ENCODE results near the gene RNF166. TPM values are rescaled to one million over a fixed set of nuclear protein-coding genes. Genes with fewer than 3 reads are reported as not detected.

Gene RNF166
- total RNA-seq, 1 experiment from 2014 or later, result 19.8 TPM

DNA sequence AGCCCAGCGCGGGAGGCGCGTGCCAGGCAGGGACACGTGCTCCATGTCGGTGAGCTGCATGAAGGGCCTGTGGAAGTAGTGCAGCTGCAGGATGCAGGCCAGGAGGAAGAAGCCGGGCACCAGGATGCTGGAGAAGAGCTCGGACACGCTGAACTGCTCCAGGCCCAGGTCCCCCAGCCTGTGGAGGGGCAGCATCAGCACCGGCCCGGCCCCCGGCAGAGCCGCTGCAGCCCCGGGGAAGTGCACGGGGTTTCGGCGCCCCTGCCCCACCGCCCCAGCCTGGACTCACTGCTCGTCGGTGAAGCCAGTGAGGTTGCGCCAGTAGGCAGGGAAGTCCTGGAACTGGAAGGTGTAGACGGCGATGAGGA lies 28.1 kb upstream of the RNF166 start:
- ChIA-PET CTCF (interaction anchor here (0.5 kb wide), 1 partner anchor 175 kb away, joined by 11 read pairs; no protein-coding TSS in a partner anchor), POLR2A (no interaction called here)
- Histone ChIP-seq H3K27me3 (ENCODE audit: control insufficient read depth, insufficient read depth, low read length) (no peaks in the 10 kb centered on the region), H3K36me3 (ENCODE audit: control insufficient read depth, insufficient read depth, low read length) (no peaks in the 10 kb centered on the region; the same call in 1 of the 2 replicates), H3K9me3 (ENCODE audit: control insufficient read depth, insufficient read depth, low read depth, low read length) (no peaks in the 10 kb centered on the region), H3K27ac (ENCODE audit: low read length) (no peak overlapping the region), H3K4me3 (ENCODE audit: low read depth in 2 of 2, low read length in 2 of 2) (no peak overlapping the region), H3K4me1 (ENCODE audit: control insufficient read depth, insufficient read depth, low read length) (no peaks in the 10 kb centered on the region; the same call in 1 of the 2 replicates)
- BruUV-seq (replicated peaks), result no TSS peak
- no peak for DNase-seq (ENCODE audit: low read depth, low spot score)
- in situ Hi-C loops (cut with HindIII; ENCODE audit: low pct_unique_long_range_greater_than_20kb, low sequenced_read_pairs) (no loop called here), intact Hi-C loops (cut with micrococcal nuclease; ENCODE audit: unreplicated experiment) (loop anchor here (10.0 kb wide), 1 partner anchor 50 kb away; the partner anchor contains the start of gene PIEZO1)
- TF ChIP-seq, protein P1, sequence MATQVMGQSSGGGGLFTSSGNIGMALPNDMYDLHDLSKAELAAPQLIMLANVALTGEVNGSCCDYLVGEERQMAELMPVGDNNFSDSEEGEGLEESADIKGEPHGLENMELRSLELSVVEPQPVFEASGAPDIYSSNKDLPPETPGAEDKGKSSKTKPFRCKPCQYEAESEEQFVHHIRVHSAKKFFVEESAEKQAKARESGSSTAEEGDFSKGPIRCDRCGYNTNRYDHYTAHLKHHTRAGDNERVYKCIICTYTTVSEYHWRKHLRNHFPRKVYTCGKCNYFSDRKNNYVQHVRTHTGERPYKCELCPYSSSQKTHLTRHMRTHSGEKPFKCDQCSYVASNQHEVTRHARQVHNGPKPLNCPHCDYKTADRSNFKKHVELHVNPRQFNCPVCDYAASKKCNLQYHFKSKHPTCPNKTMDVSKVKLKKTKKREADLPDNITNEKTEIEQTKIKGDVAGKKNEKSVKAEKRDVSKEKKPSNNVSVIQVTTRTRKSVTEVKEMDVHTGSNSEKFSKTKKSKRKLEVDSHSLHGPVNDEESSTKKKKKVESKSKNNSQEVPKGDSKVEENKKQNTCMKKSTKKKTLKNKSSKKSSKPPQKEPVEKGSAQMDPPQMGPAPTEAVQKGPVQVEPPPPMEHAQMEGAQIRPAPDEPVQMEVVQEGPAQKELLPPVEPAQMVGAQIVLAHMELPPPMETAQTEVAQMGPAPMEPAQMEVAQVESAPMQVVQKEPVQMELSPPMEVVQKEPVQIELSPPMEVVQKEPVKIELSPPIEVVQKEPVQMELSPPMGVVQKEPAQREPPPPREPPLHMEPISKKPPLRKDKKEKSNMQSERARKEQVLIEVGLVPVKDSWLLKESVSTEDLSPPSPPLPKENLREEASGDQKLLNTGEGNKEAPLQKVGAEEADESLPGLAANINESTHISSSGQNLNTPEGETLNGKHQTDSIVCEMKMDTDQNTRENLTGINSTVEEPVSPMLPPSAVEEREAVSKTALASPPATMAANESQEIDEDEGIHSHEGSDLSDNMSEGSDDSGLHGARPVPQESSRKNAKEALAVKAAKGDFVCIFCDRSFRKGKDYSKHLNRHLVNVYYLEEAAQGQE (IDR thresholded peaks at IDR 0.05; ENCODE audit: insufficient read depth in 1 of 2, low read depth in 2 of 2, low read length in 1 of 2), result no peak
- TF ChIP-seq POLR2AphosphoS5 (IDR thresholded peaks at IDR 0.05; ENCODE audit: low read depth, low read length) (no peak), SIN3A (IDR thresholded peaks at IDR 0.05; ENCODE audit: borderline replicate concordance, insufficient read depth, low read depth, low read length) (no peak), TCF7L2 (IDR thresholded peaks at IDR 0.05; ENCODE audit: low read depth, low read length) (no peak)
- TF ChIP-seq, protein P2, sequence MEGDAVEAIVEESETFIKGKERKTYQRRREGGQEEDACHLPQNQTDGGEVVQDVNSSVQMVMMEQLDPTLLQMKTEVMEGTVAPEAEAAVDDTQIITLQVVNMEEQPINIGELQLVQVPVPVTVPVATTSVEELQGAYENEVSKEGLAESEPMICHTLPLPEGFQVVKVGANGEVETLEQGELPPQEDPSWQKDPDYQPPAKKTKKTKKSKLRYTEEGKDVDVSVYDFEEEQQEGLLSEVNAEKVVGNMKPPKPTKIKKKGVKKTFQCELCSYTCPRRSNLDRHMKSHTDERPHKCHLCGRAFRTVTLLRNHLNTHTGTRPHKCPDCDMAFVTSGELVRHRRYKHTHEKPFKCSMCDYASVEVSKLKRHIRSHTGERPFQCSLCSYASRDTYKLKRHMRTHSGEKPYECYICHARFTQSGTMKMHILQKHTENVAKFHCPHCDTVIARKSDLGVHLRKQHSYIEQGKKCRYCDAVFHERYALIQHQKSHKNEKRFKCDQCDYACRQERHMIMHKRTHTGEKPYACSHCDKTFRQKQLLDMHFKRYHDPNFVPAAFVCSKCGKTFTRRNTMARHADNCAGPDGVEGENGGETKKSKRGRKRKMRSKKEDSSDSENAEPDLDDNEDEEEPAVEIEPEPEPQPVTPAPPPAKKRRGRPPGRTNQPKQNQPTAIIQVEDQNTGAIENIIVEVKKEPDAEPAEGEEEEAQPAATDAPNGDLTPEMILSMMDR (IDR thresholded peaks at IDR 0.05), result no peak
- ATAC-seq, result no peak

DNA sequence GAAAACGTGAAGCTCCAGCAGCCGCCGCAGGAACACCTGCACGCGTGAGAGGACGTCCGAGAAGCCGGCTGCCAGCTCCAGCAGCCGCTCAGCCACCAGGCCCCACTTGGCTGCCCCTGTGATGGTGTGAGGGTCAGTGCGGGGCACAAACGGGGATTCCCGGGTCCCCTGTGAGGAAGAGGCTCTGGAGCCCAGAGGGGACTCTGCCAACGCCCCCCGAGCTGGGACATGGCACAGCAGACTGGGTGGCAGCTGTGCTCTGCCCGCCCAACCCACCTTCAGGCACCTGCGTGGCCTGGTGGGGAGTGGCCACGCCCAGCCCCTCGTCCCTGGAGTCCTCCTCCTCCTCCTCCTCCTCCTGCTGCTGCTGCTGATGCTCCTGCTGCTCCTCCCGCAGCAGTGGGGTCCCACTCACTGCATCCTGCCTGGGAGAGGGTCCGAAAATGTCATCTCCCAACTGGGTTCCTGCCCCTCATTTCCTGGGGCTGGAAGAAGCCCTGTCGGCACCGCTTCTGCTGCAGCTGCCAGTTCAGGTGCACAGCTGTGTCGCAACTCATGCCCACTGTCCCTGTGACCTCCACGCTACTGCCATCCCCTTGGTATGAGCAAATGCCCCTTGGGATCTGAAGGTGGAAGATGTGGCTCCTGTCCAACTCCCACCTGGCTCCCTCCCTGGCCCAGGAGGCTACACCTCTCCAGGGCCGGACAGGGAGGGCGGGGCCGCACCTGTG lies 27.6 kb upstream of the RNF166 start:
- DNase-seq (ENCODE audit: low read depth, low spot score) (no peak), ATAC-seq (no peak)
- Histone ChIP-seq H3K27me3 (ENCODE audit: control insufficient read depth, insufficient read depth, low read length) (no peaks in the 10 kb centered on the region), H3K9me3 (ENCODE audit: control insufficient read depth, insufficient read depth, low read depth, low read length) (no peaks in the 10 kb centered on the region), H3K4me3 (ENCODE audit: low read depth in 2 of 2, low read length in 2 of 2) (no peak overlapping the region), H3K36me3 (ENCODE audit: control insufficient read depth, insufficient read depth, low read length) (no peaks in the 10 kb centered on the region; the same call in 1 of the 2 replicates), H3K4me1 (ENCODE audit: control insufficient read depth, insufficient read depth, low read length) (no peaks in the 10 kb centered on the region; the same call in 1 of the 2 replicates), H3K27ac (ENCODE audit: low read length) (no peak overlapping the region)
- in situ Hi-C loops (cut with HindIII; ENCODE audit: low pct_unique_long_range_greater_than_20kb, low sequenced_read_pairs) (no loop called here), intact Hi-C loops (cut with micrococcal nuclease; ENCODE audit: unreplicated experiment) (loop anchor here (10.0 kb wide), 1 partner anchor 51 kb away; the partner anchor contains the start of gene PIEZO1)
- ChIA-PET POLR2A (no interaction called here), CTCF (no interaction called here)
- BruUV-seq (replicated peaks), result no TSS peak
- TF ChIP-seq SIN3A (IDR thresholded peaks at IDR 0.05; ENCODE audit: borderline replicate concordance, insufficient read depth, low read depth, low read length), result no peak
- TF ChIP-seq, protein P1 (IDR thresholded peaks at IDR 0.05; ENCODE audit: insufficient read depth in 1 of 2, low read depth in 2 of 2, low read length in 1 of 2), result no peak
- TF ChIP-seq TCF7L2 (IDR thresholded peaks at IDR 0.05; ENCODE audit: low read depth, low read length), result no peak
- TF ChIP-seq, protein P2 (IDR thresholded peaks at IDR 0.05), result no peak
- TF ChIP-seq POLR2AphosphoS5 (IDR thresholded peaks at IDR 0.05; ENCODE audit: low read depth, low read length), result no peak
